GM12892 (cell line): ENCODE measurements around the gene HELZ2.
A peak's percentile ranks its signal among the peaks of the same experiment; 100 is the strongest.

Experiments used
- POLR2A ChIP-seq: IDR thresholded peaks from 2 replicates; pipeline ENCODE4 v1.6.1; 2011; ENCODE audit warnings: low read depth, low read length, control low read depth
- POLR2AphosphoS5 ChIP-seq: IDR thresholded peaks from 2 replicates; pipeline ENCODE4 v1.6.1; 2011; ENCODE audit warnings: low read depth, low read length, control low read depth
- TAF1 ChIP-seq: IDR thresholded peaks from 2 replicates; pipeline ENCODE4 v1.6.1; 2011; ENCODE audit warnings: low read depth, mild to moderate bottlenecking, control low read depth, low read length, borderline replicate concordance

- TF ChIP-seq POLR2A (no peak), TAF1 (no peak), POLR2AphosphoS5 (0 out of 2 replicates have a peak, but pooled peaks have one; percentile 21)
These were observed 24.7 kb upstream of the HELZ2 start for GRCh38 chr20:63598479-63599395.
